HCT116 (cell line): Measurements from ENCODE around the gene AOC1. TPM values are rescaled to one million over a fixed set of nuclear protein-coding genes. Genes with fewer than 3 reads are reported as not detected.

ENCODE experiments used
- ATAC-seq: fragments of 200-7000 bp; cut with Tn5 transposase; 2 replicates; pipeline ENCODE4 v1.9.1; 2020; ENCODE audit warnings: mild to moderate bottlenecking, moderate library complexity
- BruUV-seq: library from RNA; stranded (reverse); fragments of 400-500 nt; replicated peaks from 2 replicates; lab custom pipeline; 2021; lab: Mats Ljungman, UMichigan
- CTCF ChIA-PET: fragments of 300-600 bp; sonication (Branson Sonifier 250); formaldehyde crosslinking; loops from one replicate; lab custom pipeline; 2021; ENCODE audit warnings: antibody characterized with exemption; lab: Charles Lee
- POLR2A ChIA-PET: fragments of 300-600, 350-600 bp; sonication (Branson Sonifier 250); formaldehyde crosslinking; loops from one replicate; lab custom pipeline; 2021; ENCODE audit warnings: antibody characterized with exemption; lab: Charles Lee
- RAD21 ChIA-PET, 2 experiments: fragments of 300-600 bp; sonication (Branson Sonifier 250); formaldehyde crosslinking; loops; one replicate each; lab custom pipeline; 2023; ENCODE audit warnings: low total read pairs in 2 of 2; ENCODE audit not compliant: uncharacterized antibody in 2 of 2, unreplicated experiment in 2 of 2, low non-redundant PET in 1 of 2; lab: Charles Lee
- DNase-seq: peaks from one replicate; pipeline ENCODE4 v3.0.0-alpha.2; 2010; ENCODE audit warnings: low read depth, low spot score
- H2AFZ ChIP-seq: fragments of 200-600 bp; shearing (Covaris generic), sonication (generic); 2 replicates; pipeline ENCODE4 v1.6.1; 2017; ENCODE audit warnings: low read depth, mixed run types, mixed read lengths, antibody characterized with exemption, low read length; ENCODE audit not compliant: poor library complexity, severe bottlenecking
- H3K27ac ChIP-seq: 2 replicates; pipeline ENCODE4 v1.5.1; 2012; ENCODE audit warnings: low read depth, low read length
- H3K27me3 ChIP-seq: fragments of 200-600 bp; sonication (generic); 2 replicates; pipeline ENCODE4 v1.6.1; 2016; ENCODE audit warnings: mixed run types, low read length, mixed read lengths; ENCODE audit not compliant: insufficient read depth
- H3K36me3 ChIP-seq, 2 experiments: fragments of 200-500 bp in 1 of 2; fragments of 200-600 bp in 1 of 2; sonication (Bioruptor generic) in 1 of 2; sonication (generic) in 1 of 2; 2 replicates each; pipeline versions ENCODE4 v1.5.1 to v1.6.1; 2014 to 2016; ENCODE audit warnings: low read length in 2 of 2, inconsistent platforms in 1 of 2, mixed read lengths in 1 of 2, mixed run types in 1 of 2; ENCODE audit not compliant: insufficient read depth in 2 of 2, control insufficient read depth in 1 of 2
- H3K4me1 ChIP-seq, 2 experiments: fragments of 200-600 bp in 1 of 2; sonication (generic) in 1 of 2; 2 replicates each; pipeline versions ENCODE4 v1.5.1 to v1.6.1; 2012 to 2017; ENCODE audit warnings: low read length in 2 of 2, inconsistent platforms in 1 of 2, mild to moderate bottlenecking in 1 of 2, mixed read lengths in 1 of 2, mixed run types in 1 of 2, moderate library complexity in 1 of 2; ENCODE audit not compliant: insufficient read depth in 2 of 2, control insufficient read depth in 1 of 2
- H3K4me2 ChIP-seq: fragments of 200-600 bp; sonication (generic); 2 replicates; pipeline ENCODE4 v1.6.1; 2017; ENCODE audit warnings: mixed run types, low read length, mixed read lengths
- H3K4me3 ChIP-seq, 2 experiments: fragments of 200-600 bp in 1 of 2; sonication (generic) in 1 of 2; replicated peaks in 1 of 2; 2 replicates each; pipeline ENCODE4 v1.5.1; 2011 to 2016; ENCODE audit warnings: low read length in 2 of 2, control low read depth in 1 of 2, low read depth in 1 of 2, mild to moderate bottlenecking in 1 of 2, mixed read lengths in 1 of 2, mixed run types in 1 of 2
- H3K79me2 ChIP-seq: fragments of 200-600 bp; sonication (generic); 2 replicates; pipeline ENCODE4 v1.6.1; 2017; ENCODE audit warnings: mild to moderate bottlenecking, mixed run types, low read length, moderate library complexity, mixed read lengths; ENCODE audit not compliant: insufficient read depth
- H3K9ac ChIP-seq: fragments of 200-600 bp; sonication (generic); 2 replicates; pipeline ENCODE4 v1.6.1; 2016; ENCODE audit warnings: low read length, mixed read lengths
- H3K9me2 ChIP-seq: fragments of 200-600 bp; sonication (generic), shearing (Covaris generic); 2 replicates; pipeline ENCODE4 v1.6.1; 2017; ENCODE audit warnings: mixed run types, mild to moderate bottlenecking, moderate library complexity; ENCODE audit not compliant: insufficient read depth
- H3K9me3 ChIP-seq, 2 experiments: fragments of 200-500 bp in 1 of 2; fragments of 200-600 bp in 1 of 2; sonication (Bioruptor generic) in 1 of 2; sonication (generic) in 1 of 2; 2 replicates each; pipeline ENCODE4 v1.6.1; 2014 to 2017; ENCODE audit warnings: low read length in 2 of 2, mixed read lengths in 2 of 2, inconsistent platforms in 1 of 2, low read depth in 1 of 2, mild to moderate bottlenecking in 1 of 2, mixed run types in 1 of 2, moderate library complexity in 1 of 2; ENCODE audit not compliant: control insufficient read depth in 1 of 2, insufficient read depth in 1 of 2
- H4K20me1 ChIP-seq: fragments of 200-600 bp; sonication (generic), shearing (Covaris generic); 2 replicates; pipeline ENCODE4 v1.6.1; 2017; ENCODE audit warnings: mixed run types, mild to moderate bottlenecking, moderate library complexity; ENCODE audit not compliant: insufficient read depth
- SP1 ChIP-seq: IDR thresholded peaks from 2 replicates; pipeline ENCODE4 v1.6.1; 2012; ENCODE audit warnings: low read depth
- intact Hi-C: fragments of 100-400 bp; cut with micrococcal nuclease; formaldehyde crosslinking; loops from 2 replicates; pipeline ENCODE4 v1.10.0; 2022
- total RNA-seq: library from RNA; stranded (reverse); gene quantifications from one replicate; pipeline ENCODE4 v1.2.1, GENCODE V29; 2021; ENCODE audit not compliant: unreplicated experiment
- TF ChIP-seq, protein P1 (sequence below): IDR thresholded peaks from 2 replicates; pipeline ENCODE4 v1.6.1; 2011; ENCODE audit warnings: mild to moderate bottlenecking, low read length, moderate library complexity; ENCODE audit not compliant: insufficient replicate concordance; ENCODE audit errors: extremely low read depth

The AOC1 gene
- total RNA-seq, 1 experiment from 2014 or later: 0.37 TPM

DNA sequence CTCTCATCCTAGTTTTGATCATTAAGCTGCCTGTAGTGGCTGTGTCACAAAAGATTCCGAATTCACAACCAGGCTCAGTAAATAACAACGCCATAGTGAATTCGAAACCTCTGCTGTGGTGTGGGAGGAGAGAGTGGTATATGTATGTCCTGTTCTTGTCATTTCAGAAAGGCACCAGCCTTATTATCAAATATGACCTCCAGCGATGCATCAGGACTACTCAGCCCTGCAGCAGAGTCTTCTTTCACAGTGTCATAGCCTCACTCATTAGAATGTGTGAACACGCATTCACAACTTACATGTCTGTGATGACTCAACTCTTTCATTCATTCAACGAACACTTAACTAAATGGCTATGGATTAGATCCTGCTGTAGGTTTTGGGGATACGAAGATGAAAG lies 15.3 kb downstream of the AOC1 start:
- Histone ChIP-seq H3K9me3 (no peaks in the 10 kb centered on the region), H3K4me3 (no peak overlapping the region), H2AFZ (no peak overlapping the region), H3K79me2 (no peaks in the 10 kb centered on the region), H3K4me1 (no peaks in the 10 kb centered on the region), H3K9ac (no peak overlapping the region), H3K9me2 (no peaks in the 10 kb centered on the region), H3K4me2 (no peak overlapping the region), H4K20me1 (no peaks in the 10 kb centered on the region), H3K27ac (no peak overlapping the region), H3K27me3 (peaks cover 10% of the 10 kb centered on the region), H3K36me3 (no peaks in the 10 kb centered on the region)
- DNase-seq (no peak), ATAC-seq (no peak)
- intact Hi-C loops: no loop called here
- ChIA-PET RAD21 (no interaction called here), CTCF (interaction anchor here (1.2 to 1.6 kb wide), 2 partner anchors 9 to 89 kb away, joined by 3 to 5 read pairs; no protein-coding TSS in a partner anchor), POLR2A (no interaction called here)
- TF ChIP-seq, protein P1, sequence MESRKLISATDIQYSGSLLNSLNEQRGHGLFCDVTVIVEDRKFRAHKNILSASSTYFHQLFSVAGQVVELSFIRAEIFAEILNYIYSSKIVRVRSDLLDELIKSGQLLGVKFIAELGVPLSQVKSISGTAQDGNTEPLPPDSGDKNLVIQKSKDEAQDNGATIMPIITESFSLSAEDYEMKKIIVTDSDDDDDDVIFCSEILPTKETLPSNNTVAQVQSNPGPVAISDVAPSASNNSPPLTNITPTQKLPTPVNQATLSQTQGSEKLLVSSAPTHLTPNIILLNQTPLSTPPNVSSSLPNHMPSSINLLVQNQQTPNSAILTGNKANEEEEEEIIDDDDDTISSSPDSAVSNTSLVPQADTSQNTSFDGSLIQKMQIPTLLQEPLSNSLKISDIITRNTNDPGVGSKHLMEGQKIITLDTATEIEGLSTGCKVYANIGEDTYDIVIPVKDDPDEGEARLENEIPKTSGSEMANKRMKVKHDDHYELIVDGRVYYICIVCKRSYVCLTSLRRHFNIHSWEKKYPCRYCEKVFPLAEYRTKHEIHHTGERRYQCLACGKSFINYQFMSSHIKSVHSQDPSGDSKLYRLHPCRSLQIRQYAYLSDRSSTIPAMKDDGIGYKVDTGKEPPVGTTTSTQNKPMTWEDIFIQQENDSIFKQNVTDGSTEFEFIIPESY: no peak
- no TSS peak for BruUV-seq

- H3K4me3 ChIP-seq: no peak overlapping the region
- H3K27me3 ChIP-seq: peaks cover 14% of the 10 kb centered on the region
- H3K4me1 ChIP-seq: no peaks in the 10 kb centered on the region
- H4K20me1 ChIP-seq: no peaks in the 10 kb centered on the region
- intact Hi-C loops: no loop called here
- ATAC-seq (no peak), DNase-seq (no peak)
- no peaks in the 10 kb centered on the region for H3K36me3 ChIP-seq
- ChIA-PET RAD21 (no interaction called here), CTCF (interaction anchor here (1.0 kb wide), 1 partner anchor 29 kb away, joined by 4 read pairs; no protein-coding TSS in a partner anchor), POLR2A (no interaction called here)
- no peak overlapping the region for H3K4me2 ChIP-seq
- no peaks in the 10 kb centered on the region for H3K9me3 ChIP-seq
- no peak for TF ChIP-seq SP1
- no peak overlapping the region for H3K27ac ChIP-seq
- no peaks in the 10 kb centered on the region for H3K79me2 ChIP-seq
- H2AFZ ChIP-seq: no peak overlapping the region
- no peak overlapping the region for H3K9ac ChIP-seq
- BruUV-seq: no TSS peak
- H3K9me2 ChIP-seq: no peaks in the 10 kb centered on the region
Observed at GRCh38 chr7:150869467-150869866, 17.1 kb downstream of the AOC1 start.
